Astrocyte of the spinal cord (primary cell): Measurements from ENCODE around the gene NCAM2.
"Not testable (repeated sequence)": the region's sequence is repeated elsewhere in the genome, so short reads cannot be mapped to it uniquely, and the experiment has no call there.

Source experiments
- DNase-seq: peaks from one replicate; pipeline ENCODE4 v3.0.0; 2011; ENCODE audit warnings: low read depth, low spot score
- H3K4me3 ChIP-seq: 2 replicates; pipeline ENCODE4 v1.5.1; 2011; ENCODE audit warnings: low read depth, mild to moderate bottlenecking, low read length, moderate library complexity
- in situ Hi-C: cut with HindIII; loops from 2 replicates; pipeline ENCODE4 v1.10.0; 2017; ENCODE audit warnings: low sequenced_read_pairs
- TF ChIP-seq, protein P1 (sequence below): IDR thresholded peaks from 2 replicates; pipeline ENCODE4 v1.5.1; 2012; ENCODE audit warnings: low read depth, mild to moderate bottlenecking, low read length, inconsistent platforms

Gene NCAM2

DNA sequence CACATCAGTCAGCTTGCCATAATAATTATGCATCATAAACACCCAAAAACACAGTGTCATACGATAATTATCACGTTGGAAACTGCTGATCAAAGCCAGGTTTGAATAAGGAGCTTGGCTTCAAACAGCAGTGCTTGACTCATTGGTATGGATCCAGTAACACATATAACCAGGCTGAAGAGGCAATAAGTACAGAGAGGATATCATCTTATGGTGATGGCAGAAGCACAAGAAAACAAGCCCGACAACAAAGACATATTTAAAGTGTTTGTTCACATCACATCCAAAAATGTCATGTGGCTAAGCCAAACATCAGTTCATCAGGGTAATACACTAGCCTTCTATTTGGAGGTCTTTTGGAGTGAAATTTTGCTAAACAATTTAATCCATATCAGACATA lies 389.7 kb downstream of the NCAM2 start:
- DNase-seq = no peak
- TF ChIP-seq, protein P1, sequence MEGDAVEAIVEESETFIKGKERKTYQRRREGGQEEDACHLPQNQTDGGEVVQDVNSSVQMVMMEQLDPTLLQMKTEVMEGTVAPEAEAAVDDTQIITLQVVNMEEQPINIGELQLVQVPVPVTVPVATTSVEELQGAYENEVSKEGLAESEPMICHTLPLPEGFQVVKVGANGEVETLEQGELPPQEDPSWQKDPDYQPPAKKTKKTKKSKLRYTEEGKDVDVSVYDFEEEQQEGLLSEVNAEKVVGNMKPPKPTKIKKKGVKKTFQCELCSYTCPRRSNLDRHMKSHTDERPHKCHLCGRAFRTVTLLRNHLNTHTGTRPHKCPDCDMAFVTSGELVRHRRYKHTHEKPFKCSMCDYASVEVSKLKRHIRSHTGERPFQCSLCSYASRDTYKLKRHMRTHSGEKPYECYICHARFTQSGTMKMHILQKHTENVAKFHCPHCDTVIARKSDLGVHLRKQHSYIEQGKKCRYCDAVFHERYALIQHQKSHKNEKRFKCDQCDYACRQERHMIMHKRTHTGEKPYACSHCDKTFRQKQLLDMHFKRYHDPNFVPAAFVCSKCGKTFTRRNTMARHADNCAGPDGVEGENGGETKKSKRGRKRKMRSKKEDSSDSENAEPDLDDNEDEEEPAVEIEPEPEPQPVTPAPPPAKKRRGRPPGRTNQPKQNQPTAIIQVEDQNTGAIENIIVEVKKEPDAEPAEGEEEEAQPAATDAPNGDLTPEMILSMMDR = no peak
- in situ Hi-C loops = no loop called here
- no peak overlapping the region for H3K4me3 ChIP-seq

DNA sequence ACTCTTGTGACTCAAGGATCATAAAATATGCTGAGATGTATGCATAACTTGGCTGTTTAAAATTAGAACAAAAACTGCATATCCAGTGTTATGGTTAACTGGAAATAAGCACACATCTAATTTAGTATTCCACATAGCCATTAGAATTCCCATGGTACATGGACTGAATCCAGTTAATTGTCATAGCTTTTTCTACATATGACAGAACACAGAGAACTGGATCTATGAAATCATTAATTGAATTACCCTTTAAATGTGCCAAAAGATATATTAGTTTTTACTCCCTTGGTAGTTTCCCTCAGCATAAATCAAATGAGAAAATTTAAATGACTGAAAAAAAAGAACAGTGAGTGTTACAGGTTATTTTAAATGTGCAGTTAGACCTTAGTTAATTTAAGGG lies 395.9 kb downstream of the NCAM2 start:
- TF ChIP-seq, protein P1 = no peak
- in situ Hi-C loops = no loop called here
- no peak for DNase-seq
- no peak overlapping the region for H3K4me3 ChIP-seq

- in situ Hi-C loops = no loop called here
- TF ChIP-seq, protein P1 = no peak
- H3K4me3 ChIP-seq = no peak overlapping the region
- no peak for DNase-seq
Measured at GRCh38 chr21:21396424-21396823, 398.2 kb downstream of the NCAM2 start.

DNA sequence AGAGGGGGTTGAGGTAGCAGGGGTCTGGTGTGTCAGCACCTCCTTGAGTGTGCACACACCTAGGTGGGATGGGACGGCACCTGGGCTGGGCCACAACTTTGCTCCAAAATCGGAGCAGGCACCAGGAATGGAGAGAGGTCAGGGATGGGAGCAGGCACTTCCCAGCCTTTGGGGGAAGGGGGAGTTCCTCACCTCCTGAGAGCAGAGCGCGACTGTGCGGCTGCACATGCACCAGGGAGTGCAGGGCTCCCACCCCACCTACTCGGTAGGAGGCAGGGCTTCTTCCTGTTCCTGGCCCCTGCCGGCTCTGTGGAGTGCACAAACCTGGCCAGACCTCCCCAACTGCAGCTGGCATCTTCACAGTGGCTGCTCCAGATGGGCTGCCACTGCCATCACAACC lies 399.3 kb downstream of the NCAM2 start:
- no peak for DNase-seq
- TF ChIP-seq, protein P1 = no peak
- H3K4me3 ChIP-seq = no peak overlapping the region
- in situ Hi-C loops = no loop called here

DNA sequence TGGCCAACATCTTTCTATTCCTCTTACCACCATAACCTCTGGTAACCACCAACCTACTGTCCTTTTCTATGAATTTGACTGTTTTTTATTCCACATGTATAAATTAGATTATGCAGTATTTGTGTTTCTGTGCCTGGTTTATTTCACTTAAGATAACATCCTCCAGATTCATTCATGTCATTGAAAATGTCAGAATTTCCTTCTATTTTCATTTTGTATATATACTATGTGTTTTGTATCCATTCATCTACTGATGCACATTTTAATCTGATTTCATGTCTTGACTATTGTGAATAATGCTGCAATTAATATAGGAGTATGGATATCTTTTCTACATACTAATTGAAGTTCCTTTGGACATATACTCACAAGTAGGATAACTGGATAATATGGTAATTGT lies 403.2 kb downstream of the NCAM2 start:
- no peak for DNase-seq
- in situ Hi-C loops = no loop called here
- TF ChIP-seq, protein P1 = no peak
- H3K4me3 ChIP-seq = no peak overlapping the region

- DNase-seq, in situ Hi-C loops, H3K4me3 ChIP-seq: not testable (repeated sequence)
Measured at GRCh38 chr21:21402187-21402586, 404.0 kb downstream of the NCAM2 start.

GRCh38 chr21:21404261-21404660 lies 406.1 kb downstream of the NCAM2 start:
- DNase-seq, H3K4me3 ChIP-seq, in situ Hi-C loops: not testable (repeated sequence)

- H3K4me3 ChIP-seq = no peak overlapping the region
- TF ChIP-seq, protein P1 = no peak
- in situ Hi-C loops = no loop called here
- no peak for DNase-seq
Measured at GRCh38 chr21:21406921-21407320, 408.7 kb downstream of the NCAM2 start.
